Activated CD8-positive, alpha-beta memory T cell treated with anti-CD3 and anti-CD28 coated beads for 48 hours (primary cell): ENCODE data around the gene KRT16.
"Not testable (repeated sequence)": the region's sequence is repeated elsewhere in the genome, so short reads cannot be mapped to it uniquely, and the experiment has no call there.

Experiments
- DNase-seq, 3 experiments: peaks; one replicate each; pipeline ENCODE4 v3.0.0-alpha.2; 2020; ENCODE audit warnings: low read depth in 2 of 3, low spot score in 2 of 3

Gene KRT16

GRCh38 chr17:41617136-41617535, 4.6 kb upstream of the KRT16 start:
- no peak for DNase-seq

DNA sequence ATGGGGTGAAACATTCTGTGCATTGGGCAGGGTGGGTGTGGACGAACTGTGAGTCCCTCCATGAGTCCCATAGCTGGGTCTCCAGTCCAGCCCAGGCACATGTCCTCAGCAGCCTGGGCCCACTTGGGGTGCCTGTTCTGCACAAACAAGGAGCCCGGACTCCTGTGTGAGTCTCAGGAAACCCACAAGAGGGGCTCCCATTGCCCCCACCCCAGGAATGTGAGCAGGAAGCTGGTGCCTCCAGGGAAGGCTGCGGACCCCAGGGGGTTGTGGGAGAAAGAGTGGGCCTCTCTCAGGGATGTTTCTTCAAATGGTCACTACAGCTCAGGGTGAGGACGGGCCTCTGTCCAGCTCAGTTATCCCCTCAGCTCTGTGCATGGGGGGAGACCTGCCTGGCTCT, 3.9 kb upstream of the KRT16 start:
- DNase-seq: not testable (repeated sequence)

DNA sequence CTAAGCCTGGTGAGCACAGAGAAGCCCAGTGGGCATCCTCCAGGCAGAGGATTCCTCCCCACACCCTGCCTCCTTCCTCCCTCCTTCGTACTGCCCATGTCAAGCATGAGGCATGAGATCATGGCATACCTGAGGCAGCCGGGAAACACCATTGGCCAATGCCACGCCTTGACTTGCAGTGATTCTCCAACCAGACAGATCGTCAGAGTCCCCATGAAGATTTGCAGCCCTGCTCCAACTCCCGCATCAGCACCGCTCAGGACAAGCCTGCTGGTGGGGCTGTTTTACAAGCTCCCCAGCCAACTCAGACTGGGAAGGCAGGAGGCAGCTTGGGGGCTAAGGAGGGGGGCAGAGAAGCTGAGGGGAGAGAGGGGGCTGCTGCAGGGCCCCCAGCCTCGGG, 2.9 kb upstream of the KRT16 start:
- no peak for DNase-seq

DNA sequence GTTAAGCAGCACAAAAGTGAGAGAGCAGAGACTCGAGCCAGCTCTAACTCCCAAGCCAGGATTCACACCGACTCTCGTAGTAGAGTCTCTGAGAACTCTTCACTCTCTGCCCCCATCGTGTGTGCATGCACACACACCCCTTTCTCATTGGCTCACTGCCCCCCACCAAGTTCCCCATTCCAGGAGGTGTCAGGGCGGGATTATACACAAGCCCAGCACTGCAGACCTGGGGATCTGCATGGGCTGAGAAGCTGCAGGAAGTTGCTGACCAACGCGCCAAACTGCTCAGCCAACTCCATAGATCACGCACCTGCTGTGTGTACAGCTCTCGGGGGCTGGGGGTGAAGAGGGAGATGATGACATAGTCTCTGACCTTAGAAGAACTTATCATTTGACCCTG, 2.2 kb upstream of the KRT16 start:
- not testable (repeated sequence) for DNase-seq

- no peak for DNase-seq
These were observed 1.5 kb upstream of the KRT16 start for GRCh38 chr17:41614098-41614497.

GRCh38 chr17:41613277-41614082, 913 bp upstream of the KRT16 start:
- no peak for DNase-seq

- DNase-seq: no peak
These were observed 1.5 kb downstream of the KRT16 start for GRCh38 chr17:41610965-41611640.

DNA sequence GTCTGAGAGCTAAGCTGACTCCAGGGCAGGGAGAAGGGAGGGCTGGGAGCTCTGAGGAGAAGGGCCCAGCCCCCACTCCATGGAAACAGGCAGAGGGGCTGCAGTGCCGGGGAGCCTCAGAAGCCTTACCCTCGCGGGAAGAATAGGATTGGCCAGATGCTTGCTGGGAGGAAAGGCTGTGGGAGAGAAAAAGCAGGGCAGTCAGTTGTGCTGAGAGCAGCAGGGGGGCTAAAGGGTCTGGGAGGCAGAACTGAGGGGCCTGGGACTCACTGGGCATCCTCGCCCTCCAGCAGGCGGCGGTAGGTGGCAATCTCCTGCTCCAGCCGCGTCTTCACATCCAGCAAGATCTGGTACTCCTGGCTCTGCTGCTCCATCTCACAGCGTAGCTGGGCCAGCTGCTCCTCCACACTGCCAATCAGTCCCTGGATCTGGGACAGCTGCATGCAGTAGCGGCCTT, 2.5 kb downstream of the KRT16 start:
- not testable (repeated sequence) for DNase-seq

GRCh38 chr17:41606930-41607329, 5.6 kb downstream of the KRT16 start:
- DNase-seq: not testable (repeated sequence)

DNA sequence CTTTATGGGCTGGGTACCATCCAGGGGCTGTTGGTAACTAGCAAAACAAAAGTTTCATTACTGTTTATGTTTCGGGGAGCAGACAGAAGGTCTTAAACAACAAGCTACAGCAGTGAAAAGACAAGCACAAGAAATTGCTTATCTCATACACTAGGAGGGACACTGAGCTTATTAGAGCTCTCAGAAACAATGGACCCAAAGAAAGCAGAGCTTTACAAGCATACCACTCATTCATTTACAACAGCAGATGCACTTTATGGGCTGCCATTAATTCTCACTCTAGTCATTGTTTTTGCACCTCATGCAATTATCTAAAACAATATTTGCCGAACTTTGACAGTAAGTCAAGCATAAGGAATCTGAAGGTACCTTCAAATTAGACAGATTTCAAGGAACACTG, 10.0 kb downstream of the KRT16 start:
- no peak for DNase-seq

GRCh38 chr17:41600318-41600717, 12.2 kb downstream of the KRT16 start:
- DNase-seq: no peak

DNA sequence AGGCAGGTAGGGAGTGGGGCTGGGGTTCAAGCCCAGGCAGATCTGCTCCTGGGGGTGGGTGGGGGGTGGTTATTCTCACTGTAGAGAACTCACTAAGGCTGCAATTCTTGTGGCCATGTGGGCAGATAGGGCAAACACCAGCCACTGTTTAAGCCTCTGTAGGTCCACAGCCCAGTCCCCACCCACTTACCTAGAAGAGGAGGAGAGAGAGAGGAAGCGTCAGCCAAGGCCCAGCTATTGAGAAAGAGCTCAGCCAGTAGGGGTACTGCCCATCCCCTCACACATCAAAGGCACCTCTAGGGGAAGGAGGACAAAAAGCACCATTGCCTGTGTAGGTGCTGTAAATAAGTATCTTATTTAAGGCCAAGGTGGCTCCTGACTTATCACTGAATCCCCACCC, 12.9 kb downstream of the KRT16 start:
- DNase-seq: no peak

- DNase-seq: no peak
These were observed 17.0 kb downstream of the KRT16 start for GRCh38 chr17:41595585-41595984.

GRCh38 chr17:41594363-41594915, 18.1 kb downstream of the KRT16 start:
- no peak for DNase-seq

GRCh38 chr17:41593306-41593981, 19.1 kb downstream of the KRT16 start:
- DNase-seq: no peak

GRCh38 chr17:41592601-41593305, 19.8 kb downstream of the KRT16 start:
- DNase-seq: no peak

GRCh38 chr17:41589301-41589700, 23.3 kb downstream of the KRT16 start:
- no peak for DNase-seq

GRCh38 chr17:41588126-41588810, 24.3 kb downstream of the KRT16 start:
- DNase-seq: no peak

GRCh38 chr17:41586863-41587495, 25.6 kb downstream of the KRT16 start, which contains the start of gene KRT14:
Gene KRT14, minus strand, starts transcription at chr17:41586895. Its CDS starts 61 bp downstream, at chr17:41586834.
- DNase-seq: no peak
